ENCODE measurements around the gene TSPAN18.

- TF ChIP-seq CTCF (IDR thresholded peaks at IDR 0.05 in 4 of 5, conservative IDR thresholded peaks at IDR 0.05 in 1 of 5) (no peak), POLR2A (IDR thresholded peaks at IDR 0.05) (no peak)
Measured at GRCh38 chr11:44872556-44872955, 145.8 kb downstream of the TSPAN18 start.

Measured in gastrocnemius medialis (tissue), 4 donors.